HG02678 (cell line): ENCODE measurements around the gene DBX2.
"Not testable (repeated sequence)": the region's sequence is repeated elsewhere in the genome, so short reads cannot be mapped to it uniquely, and the experiment has no call there.

Experiments used
- ATAC-seq: cut with Tn5 transposase; IDR thresholded peaks from one replicate; pipeline ENCODE4 v1.9.1; 2021; ENCODE audit warnings: mild to moderate bottlenecking, moderate library complexity; ENCODE audit not compliant: unreplicated experiment

DBX2 gene

GRCh38 chr12:45012749-45013148 is 38.1 kb downstream of the DBX2 start:
- ATAC-seq = no peak

GRCh38 chr12:45010059-45010458 is 40.8 kb downstream of the DBX2 start:
- ATAC-seq = no peak

GRCh38 chr12:45008211-45008610 is 42.7 kb downstream of the DBX2 start:
- no peak for ATAC-seq

- no peak for ATAC-seq
Observed at GRCh38 chr12:44999355-44999754, 51.5 kb downstream of the DBX2 start.

GRCh38 chr12:44993161-44993560 is 57.7 kb downstream of the DBX2 start:
- no peak for ATAC-seq

GRCh38 chr12:44984863-44985262 is 66.0 kb downstream of the DBX2 start:
- ATAC-seq = not testable (repeated sequence)

- ATAC-seq = no peak
Observed at GRCh38 chr12:44979918-44980317, 71.0 kb downstream of the DBX2 start.

- no peak for ATAC-seq
Observed at GRCh38 chr12:44976246-44976645, 74.7 kb downstream of the DBX2 start.

GRCh38 chr12:44972746-44973421 is 78.0 kb downstream of the DBX2 start:
- no peak for ATAC-seq

- ATAC-seq = no peak
Observed at GRCh38 chr12:44968965-44969364, 81.9 kb downstream of the DBX2 start.
